HepG2 (cell line): ENCODE results near the gene MX2. TPM values are rescaled to one million over a fixed set of nuclear protein-coding genes. Genes with fewer than 3 reads are reported as not detected.

Experiments used
- EHMT2 ChIP-seq: fragments of 200-600 bp; sonication (generic); IDR thresholded peaks from 2 replicates; pipeline ENCODE4 v1.7.0; 2017; ENCODE audit warnings: antibody characterized with exemption, low read depth, low read length, borderline replicate concordance
- FOXJ3 ChIP-seq: sonication (generic); formaldehyde crosslinking; IDR thresholded peaks from 2 replicates; pipeline ENCODE4 v1.4.0; 2020; ENCODE audit warnings: missing genetic modification reagents, mild to moderate bottlenecking, borderline replicate concordance
- FOXM1 ChIP-seq: sonication (generic); formaldehyde crosslinking; IDR thresholded peaks from 2 replicates; pipeline ENCODE4 v1.5.0; 2020; ENCODE audit warnings: missing genetic modification reagents
- HNRNPUL1 ChIP-seq: fragments of 200-400 bp; formaldehyde crosslinking; IDR thresholded peaks from 2 replicates; pipeline ENCODE4 v1.6.1; 2017; ENCODE audit warnings: low read depth, mild to moderate bottlenecking, low read length, moderate library complexity
- KDM5B ChIP-seq: sonication (generic); formaldehyde crosslinking; IDR thresholded peaks from 2 replicates; pipeline ENCODE4 v1.4.0; 2020; ENCODE audit warnings: missing genetic modification reagents, mild to moderate bottlenecking, borderline replicate concordance
- KLF11 ChIP-seq: IDR thresholded peaks from 2 replicates; pipeline ENCODE4 v1.6.1; 2016; ENCODE audit warnings: missing compliant biosample characterization
- MIER3 ChIP-seq: IDR thresholded peaks from 2 replicates; pipeline ENCODE4 v1.6.1; 2016; ENCODE audit warnings: missing compliant biosample characterization, borderline replicate concordance
- ZFP36 ChIP-seq: fragments of 150-350 bp; IDR thresholded peaks from 2 replicates; pipeline ENCODE4 v1.6.1; 2018; ENCODE audit warnings: borderline replicate concordance, low read length, low read depth; ENCODE audit not compliant: partially characterized antibody
- ZNF10 ChIP-seq: sonication (generic); formaldehyde crosslinking; IDR thresholded peaks from 2 replicates; pipeline ENCODE4 v1.4.0; 2020; ENCODE audit warnings: mild to moderate bottlenecking, low read depth, missing genetic modification reagents, borderline replicate concordance
- ZNF570 ChIP-seq: sonication (generic); formaldehyde crosslinking; IDR thresholded peaks from 2 replicates; pipeline ENCODE4 v1.4.0; 2020; ENCODE audit warnings: mild to moderate bottlenecking, missing genetic modification reagents, borderline replicate concordance
- ZNF577 ChIP-seq: sonication (generic); formaldehyde crosslinking; IDR thresholded peaks from 2 replicates; pipeline ENCODE4 v1.4.0; 2020; ENCODE audit warnings: mild to moderate bottlenecking, low read depth, missing genetic modification reagents, borderline replicate concordance
- ZNF772 ChIP-seq: sonication (generic); formaldehyde crosslinking; IDR thresholded peaks from 2 replicates; pipeline ENCODE4 v1.5.0; 2020; ENCODE audit warnings: mild to moderate bottlenecking, missing genetic modification reagents
- polyA plus RNA-seq, 8 experiments: library from polyadenylated mRNA; depleted of rRNA in 3 of 8; stranded (reverse) in 7 of 8; unstranded in 1 of 8; fragments of >200 nt; fragmentation: Illumina TruSeq in 4 of 8; extraction: Trizol in 4 of 8; gene quantifications; 2 replicates each; pipeline versions ENCODE4 v1.2.1 to v1.2.3, GENCODE V29; 2011 to 2016; ENCODE audit warnings: low read depth in 4 of 8, missing spikeins in 1 of 8, mixed read lengths in 1 of 8; ENCODE audit not compliant: insufficient read depth in 1 of 8
- total RNA-seq, 5 experiments: library from RNA; depleted of rRNA; stranded (reverse); fragments of >200 nt; fragmentation: Illumina TruSeq; extraction: Trizol; gene quantifications; 2 replicates each; pipeline ENCODE4 v1.2.3, GENCODE V29; 2016; ENCODE audit warnings: low read depth in 1 of 5
- TF ChIP-seq, protein P1 (sequence below): sonication (generic); formaldehyde crosslinking; IDR thresholded peaks from 2 replicates; pipeline ENCODE4 v1.8.1; 2023; ENCODE audit warnings: missing genetic modification reagents, inconsistent platforms, borderline replicate concordance
- TF ChIP-seq, protein P2 (sequence below): sonication (generic); formaldehyde crosslinking; IDR thresholded peaks from 2 replicates; pipeline ENCODE4 v1.4.0; 2020; ENCODE audit warnings: mild to moderate bottlenecking, missing genetic modification reagents
- TF ChIP-seq, protein P3 (sequence below): IDR thresholded peaks from 2 replicates; pipeline ENCODE4 v1.6.1; 2016; ENCODE audit warnings: low read depth, borderline replicate concordance
- TF ChIP-seq, protein P4 (sequence below): sonication (generic); formaldehyde crosslinking; IDR thresholded peaks from 2 replicates; pipeline ENCODE4 v1.5.0; 2020; ENCODE audit warnings: mild to moderate bottlenecking, missing genetic modification reagents
- TF ChIP-seq, protein P5 (sequence below): sonication (generic); formaldehyde crosslinking; IDR thresholded peaks from 2 replicates; pipeline ENCODE4 v1.4.0; 2020; ENCODE audit warnings: mild to moderate bottlenecking, missing genetic modification reagents, borderline replicate concordance

The MX2 gene
- total and polyA plus RNA-seq, 2 of the 13 experiments (the other 11 are each of a cell fraction or from before 2014, with no cell fraction given): 24.0 to 35.7 TPM

DNA sequence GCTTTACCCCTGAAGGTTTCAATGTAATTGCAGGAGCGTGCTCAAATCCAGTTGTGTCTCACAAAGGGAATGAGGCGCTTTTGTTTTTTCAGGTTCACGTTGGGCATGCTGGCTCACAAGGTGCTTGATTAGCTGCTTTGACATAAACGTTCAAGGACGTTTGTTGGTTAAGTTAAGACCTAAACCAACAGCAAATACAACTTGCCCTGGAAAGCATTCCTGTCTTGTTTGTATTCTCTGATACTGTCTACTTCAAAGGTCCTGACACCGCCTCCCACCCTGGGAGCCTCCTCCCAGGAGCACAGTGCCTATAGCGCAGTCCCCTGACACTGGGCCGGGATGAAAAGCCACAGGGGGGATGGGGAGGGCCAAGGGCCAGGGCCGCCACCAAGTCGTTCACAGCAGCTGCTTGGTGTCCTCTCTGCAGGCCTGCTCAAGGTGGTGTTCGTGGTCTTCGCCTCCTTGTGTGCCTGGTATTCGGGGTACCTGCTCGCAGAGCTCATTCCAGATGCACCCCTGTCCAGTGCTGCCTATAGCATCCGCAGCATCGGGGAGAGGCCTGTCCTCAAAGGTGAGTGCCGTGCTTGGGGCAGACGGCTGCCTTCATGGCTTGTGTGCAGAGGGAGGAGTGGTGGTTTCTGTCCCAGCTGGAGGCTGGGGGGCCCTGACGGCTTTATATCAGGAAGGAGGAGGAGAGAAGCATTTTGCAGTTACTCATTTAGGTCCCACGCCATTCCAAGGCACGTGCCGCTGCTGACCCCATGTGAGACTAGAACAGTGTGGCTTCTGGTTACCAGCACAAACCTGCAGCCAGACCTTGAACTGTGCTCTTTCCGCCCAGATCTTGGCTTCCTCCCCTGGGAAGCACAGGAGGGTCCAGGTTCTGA, 39.1 kb upstream of the MX2 start (continued):
- no peak; the same call in 1 of the 2 replicates for TF ChIP-seq MIER3 (CRISPR knock-in tag)
- no peak for TF ChIP-seq FOXM1 (CRISPR knock-in tag)
- TF ChIP-seq, protein P1, sequence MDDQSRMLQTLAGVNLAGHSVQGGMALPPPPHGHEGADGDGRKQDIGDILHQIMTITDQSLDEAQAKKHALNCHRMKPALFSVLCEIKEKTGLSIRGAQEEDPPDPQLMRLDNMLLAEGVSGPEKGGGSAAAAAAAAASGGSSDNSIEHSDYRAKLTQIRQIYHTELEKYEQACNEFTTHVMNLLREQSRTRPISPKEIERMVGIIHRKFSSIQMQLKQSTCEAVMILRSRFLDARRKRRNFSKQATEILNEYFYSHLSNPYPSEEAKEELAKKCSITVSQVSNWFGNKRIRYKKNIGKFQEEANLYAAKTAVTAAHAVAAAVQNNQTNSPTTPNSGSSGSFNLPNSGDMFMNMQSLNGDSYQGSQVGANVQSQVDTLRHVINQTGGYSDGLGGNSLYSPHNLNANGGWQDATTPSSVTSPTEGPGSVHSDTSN: no peak
- TF ChIP-seq, protein P2, sequence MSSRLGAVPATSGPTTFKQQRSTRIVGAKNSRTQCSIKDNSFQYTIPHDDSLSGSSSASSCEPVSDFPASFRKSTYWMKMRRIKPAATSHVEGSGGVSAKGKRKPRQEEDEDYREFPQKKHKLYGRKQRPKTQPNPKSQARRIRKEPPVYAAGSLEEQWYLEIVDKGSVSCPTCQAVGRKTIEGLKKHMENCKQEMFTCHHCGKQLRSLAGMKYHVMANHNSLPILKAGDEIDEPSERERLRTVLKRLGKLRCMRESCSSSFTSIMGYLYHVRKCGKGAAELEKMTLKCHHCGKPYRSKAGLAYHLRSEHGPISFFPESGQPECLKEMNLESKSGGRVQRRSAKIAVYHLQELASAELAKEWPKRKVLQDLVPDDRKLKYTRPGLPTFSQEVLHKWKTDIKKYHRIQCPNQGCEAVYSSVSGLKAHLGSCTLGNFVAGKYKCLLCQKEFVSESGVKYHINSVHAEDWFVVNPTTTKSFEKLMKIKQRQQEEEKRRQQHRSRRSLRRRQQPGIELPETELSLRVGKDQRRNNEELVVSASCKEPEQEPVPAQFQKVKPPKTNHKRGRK (CRISPR knock-in tag): no peak
- TF ChIP-seq, protein P3, sequence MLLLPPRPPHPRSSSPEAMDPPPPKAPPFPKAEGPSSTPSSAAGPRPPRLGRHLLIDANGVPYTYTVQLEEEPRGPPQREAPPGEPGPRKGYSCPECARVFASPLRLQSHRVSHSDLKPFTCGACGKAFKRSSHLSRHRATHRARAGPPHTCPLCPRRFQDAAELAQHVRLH (CRISPR knock-in tag): no peak; the same call in 1 of the 2 replicates
- no peak for TF ChIP-seq KLF11
- no peak for TF ChIP-seq ZFP36
- TF ChIP-seq HNRNPUL1: no peak
- TF ChIP-seq ZNF772 (CRISPR knock-in tag): peak; percentile 73; the same call in 1 of the 2 replicates
- TF ChIP-seq ZNF570: no peak
- no peak; the same call in 1 of the 2 replicates for TF ChIP-seq EHMT2
- TF ChIP-seq, protein P4, sequence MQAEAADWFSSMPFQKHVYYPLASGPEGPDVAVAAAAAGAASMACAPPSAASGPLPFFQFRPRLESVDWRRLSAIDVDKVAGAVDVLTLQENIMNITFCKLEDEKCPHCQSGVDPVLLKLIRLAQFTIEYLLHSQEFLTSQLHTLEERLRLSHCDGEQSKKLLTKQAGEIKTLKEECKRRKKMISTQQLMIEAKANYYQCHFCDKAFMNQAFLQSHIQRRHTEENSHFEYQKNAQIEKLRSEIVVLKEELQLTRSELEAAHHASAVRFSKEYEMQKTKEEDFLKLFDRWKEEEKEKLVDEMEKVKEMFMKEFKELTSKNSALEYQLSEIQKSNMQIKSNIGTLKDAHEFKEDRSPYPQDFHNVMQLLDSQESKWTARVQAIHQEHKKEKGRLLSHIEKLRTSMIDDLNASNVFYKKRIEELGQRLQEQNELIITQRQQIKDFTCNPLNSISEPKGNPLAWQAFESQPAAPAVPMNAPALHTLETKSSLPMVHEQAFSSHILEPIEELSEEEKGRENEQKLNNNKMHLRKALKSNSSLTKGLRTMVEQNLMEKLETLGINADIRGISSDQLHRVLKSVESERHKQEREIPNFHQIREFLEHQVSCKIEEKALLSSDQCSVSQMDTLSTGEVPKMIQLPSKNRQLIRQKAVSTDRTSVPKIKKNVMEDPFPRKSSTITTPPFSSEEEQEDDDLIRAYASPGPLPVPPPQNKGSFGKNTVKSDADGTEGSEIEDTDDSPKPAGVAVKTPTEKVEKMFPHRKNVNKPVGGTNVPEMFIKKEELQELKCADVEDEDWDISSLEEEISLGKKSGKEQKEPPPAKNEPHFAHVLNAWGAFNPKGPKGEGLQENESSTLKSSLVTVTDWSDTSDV: no peak
- peak; percentile 93 for TF ChIP-seq FOXJ3 (CRISPR knock-in tag)
- TF ChIP-seq KDM5B (CRISPR knock-in tag): peak; percentile 61; the same call in 1 of the 2 replicates
- TF ChIP-seq ZNF577 (CRISPR knock-in tag): no peak
- TF ChIP-seq ZNF10 (CRISPR knock-in tag): no peak
- TF ChIP-seq, protein P5, sequence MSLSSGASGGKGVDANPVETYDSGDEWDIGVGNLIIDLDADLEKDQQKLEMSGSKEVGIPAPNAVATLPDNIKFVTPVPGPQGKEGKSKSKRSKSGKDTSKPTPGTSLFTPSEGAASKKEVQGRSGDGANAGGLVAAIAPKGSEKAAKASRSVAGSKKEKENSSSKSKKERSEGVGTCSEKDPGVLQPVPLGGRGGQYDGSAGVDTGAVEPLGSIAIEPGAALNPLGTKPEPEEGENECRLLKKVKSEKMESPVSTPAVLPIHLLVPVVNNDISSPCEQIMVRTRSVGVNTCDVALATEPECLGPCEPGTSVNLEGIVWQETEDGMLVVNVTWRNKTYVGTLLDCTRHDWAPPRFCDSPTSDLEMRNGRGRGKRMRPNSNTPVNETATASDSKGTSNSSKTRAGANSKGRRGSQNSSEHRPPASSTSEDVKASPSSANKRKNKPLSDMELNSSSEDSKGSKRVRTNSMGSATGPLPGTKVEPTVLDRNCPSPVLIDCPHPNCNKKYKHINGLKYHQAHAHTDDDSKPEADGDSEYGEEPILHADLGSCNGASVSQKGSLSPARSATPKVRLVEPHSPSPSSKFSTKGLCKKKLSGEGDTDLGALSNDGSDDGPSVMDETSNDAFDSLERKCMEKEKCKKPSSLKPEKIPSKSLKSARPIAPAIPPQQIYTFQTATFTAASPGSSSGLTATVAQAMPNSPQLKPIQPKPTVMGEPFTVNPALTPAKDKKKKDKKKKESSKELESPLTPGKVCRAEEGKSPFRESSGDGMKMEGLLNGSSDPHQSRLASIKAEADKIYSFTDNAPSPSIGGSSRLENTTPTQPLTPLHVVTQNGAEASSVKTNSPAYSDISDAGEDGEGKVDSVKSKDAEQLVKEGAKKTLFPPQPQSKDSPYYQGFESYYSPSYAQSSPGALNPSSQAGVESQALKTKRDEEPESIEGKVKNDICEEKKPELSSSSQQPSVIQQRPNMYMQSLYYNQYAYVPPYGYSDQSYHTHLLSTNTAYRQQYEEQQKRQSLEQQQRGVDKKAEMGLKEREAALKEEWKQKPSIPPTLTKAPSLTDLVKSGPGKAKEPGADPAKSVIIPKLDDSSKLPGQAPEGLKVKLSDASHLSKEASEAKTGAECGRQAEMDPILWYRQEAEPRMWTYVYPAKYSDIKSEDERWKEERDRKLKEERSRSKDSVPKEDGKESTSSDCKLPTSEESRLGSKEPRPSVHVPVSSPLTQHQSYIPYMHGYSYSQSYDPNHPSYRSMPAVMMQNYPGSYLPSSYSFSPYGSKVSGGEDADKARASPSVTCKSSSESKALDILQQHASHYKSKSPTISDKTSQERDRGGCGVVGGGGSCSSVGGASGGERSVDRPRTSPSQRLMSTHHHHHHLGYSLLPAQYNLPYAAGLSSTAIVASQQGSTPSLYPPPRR (CRISPR knock-in tag): peak; percentile 98
